Uterus (tissue), 2 donors: ENCODE measurements around the gene ARSB.

Experiments
- CTCF ChIP-seq, 4 experiments: fragments of 200-600 bp in 2 of 4; fragments of 450-650 bp in 2 of 4; sonication (generic) in 2 of 4; IDR thresholded peaks; one replicate each; pipeline ENCODE4 v1.5.1; 2016 to 2019; ENCODE audit warnings: antibody characterized with exemption in 4 of 4, mild to moderate bottlenecking in 2 of 4, moderate library complexity in 1 of 4
- POLR2A ChIP-seq, 2 donors: fragments of 450-650 bp; IDR thresholded peaks; one replicate each; pipeline ENCODE4 v1.6.1; 2016; ENCODE audit warnings: antibody characterized with exemption in 2 of 2, mild to moderate bottlenecking in 1 of 2, moderate library complexity in 1 of 2

GRCh38 chr5:78971998-78972397 lies 13.1 kb downstream of the ARSB start:
- TF ChIP-seq POLR2A (IDR thresholded peaks at IDR 0.05): no peak
- no peak for TF ChIP-seq CTCF (IDR thresholded peaks at IDR 0.05)
